Glomerular endothelial cell (primary cell): ENCODE measurements around the gene MGARP. TPM values are rescaled to one million over a fixed set of nuclear protein-coding genes. Genes with fewer than 3 reads are reported as not detected.
"Not testable (repeated sequence)": the region's sequence is repeated elsewhere in the genome, so short reads cannot be mapped to it uniquely, and the experiment has no call there.

Experiments used
- DNase-seq: peaks from one replicate; pipeline ENCODE4 v3.0.0-alpha.2; 2011; ENCODE audit warnings: low read depth, low spot score; ENCODE audit errors: extremely low read depth
- total RNA-seq: library from RNA; depleted of rRNA; stranded (reverse); fragments of >200 nt; gene quantifications from 2 replicates; pipeline ENCODE4 v1.2.3, GENCODE V29; 2015

Gene MGARP
- total RNA-seq, 1 donor from 2014 or later: 3.4 TPM

DNA sequence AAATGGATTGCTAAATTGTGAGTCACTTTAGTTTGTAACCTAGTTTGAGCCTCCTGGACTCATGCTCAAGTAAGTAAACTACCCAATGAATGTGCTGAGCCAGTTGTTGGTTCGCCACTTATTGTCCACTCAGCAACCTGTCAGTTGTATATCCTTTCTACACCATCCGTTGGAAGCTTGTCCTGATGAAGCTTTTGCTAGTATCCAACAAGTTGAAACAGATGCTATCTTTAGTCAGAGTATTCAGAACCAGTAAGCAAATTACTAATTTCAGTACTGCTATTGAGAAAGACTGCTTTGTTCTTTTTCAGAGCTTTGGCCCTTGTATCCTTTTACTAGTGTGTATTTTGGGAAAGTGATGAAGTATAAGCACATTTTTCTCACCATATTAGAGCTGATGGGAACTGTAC lies 17.0 kb upstream of the MGARP start:
- no peak for DNase-seq

DNA sequence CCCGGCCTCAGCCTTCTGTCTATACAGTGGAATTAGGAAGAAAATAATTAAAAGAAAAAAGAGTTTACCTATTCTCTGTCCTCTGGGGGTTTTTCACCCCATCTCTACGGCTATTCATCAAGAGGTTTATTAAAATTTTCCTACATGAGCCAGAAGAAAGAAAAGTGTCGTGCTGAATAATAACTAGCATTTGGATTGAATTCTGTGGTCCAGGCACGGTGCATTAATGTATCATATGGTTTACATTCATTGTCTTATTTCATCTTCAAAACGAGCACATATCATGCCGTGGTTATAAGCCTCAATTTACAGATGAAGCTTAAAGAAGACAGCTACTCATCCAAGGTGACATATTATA lies 15.9 kb upstream of the MGARP start:
- DNase-seq: no peak

DNA sequence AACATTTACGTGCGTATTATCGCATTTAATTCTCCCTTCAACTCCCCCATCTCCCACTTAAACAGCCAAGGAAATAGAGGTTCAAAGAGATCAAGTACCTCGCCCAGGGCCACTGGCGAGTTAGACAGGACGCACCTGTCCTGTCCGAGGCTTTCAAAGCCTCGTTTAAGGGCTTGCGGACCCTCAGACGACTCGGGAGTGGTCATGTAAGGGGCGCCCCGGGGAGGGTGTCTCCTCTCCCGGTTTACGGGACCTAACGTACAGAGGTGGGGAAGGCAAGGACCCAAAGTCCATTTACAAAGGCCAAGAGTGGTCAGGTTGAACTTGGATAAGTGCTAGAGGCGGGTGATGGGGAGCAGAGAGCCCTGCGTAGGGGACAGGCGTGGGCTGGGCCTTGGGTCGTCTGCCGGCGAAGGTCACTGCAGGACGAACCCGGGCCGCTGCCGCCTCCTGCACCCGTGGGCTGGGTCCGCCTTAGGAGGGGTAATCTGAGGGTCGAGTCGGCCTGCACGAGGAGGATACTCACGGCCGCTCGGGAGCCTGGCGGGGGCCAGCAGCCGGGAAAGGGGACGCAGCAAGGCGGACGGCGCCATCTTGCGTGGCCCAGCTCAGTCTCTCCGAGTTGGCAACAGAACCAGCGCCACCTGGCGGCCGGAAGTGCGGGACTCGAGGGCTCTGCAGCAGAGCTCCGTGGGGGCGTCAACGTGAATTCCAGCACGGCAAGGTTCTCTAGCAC lies 15.3 kb upstream of the MGARP start:
- DNase-seq: peak; percentile 68

DNA sequence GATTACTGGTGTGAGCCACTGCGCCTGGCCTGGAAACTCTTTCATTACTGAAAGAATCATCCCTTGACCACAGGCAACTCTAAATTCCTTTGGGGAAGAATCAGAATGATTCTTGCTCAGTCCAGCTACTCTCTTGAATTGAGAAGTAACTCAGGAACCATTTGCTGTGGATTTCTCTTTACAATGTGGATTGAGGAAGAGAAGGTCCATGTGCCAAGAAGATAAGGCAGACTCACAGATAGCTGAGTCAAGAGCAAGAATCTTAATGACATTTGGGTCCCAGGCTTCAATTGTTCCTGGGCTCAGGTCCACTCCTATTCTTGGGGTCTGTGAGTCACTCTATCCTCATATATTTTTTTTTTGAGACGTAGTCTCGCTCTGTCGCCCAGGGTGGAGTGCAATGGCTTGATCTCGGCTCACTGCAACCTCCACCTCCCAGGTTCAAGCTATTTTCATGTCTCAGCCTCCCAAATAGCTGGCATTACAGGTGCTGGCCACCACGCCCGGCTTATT lies 6.2 kb upstream of the MGARP start:
- DNase-seq: no peak

DNA sequence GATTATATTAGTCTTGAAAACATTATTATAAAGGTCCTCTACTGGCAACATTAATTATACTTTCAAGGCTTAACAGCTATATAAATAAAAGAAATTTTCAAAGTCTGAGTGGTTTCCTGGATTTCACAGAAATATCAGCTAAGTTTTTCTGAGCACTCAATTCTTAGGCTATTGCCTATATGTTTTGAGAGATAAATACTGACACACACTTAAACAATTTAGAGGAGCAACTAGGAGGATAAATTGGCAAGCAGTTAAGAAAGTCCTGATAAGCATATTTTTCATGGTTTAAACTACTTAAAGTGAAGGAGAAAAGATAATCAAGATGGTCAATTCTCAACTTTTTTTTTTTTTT lies 2.7 kb upstream of the MGARP start:
- DNase-seq: no peak

DNA sequence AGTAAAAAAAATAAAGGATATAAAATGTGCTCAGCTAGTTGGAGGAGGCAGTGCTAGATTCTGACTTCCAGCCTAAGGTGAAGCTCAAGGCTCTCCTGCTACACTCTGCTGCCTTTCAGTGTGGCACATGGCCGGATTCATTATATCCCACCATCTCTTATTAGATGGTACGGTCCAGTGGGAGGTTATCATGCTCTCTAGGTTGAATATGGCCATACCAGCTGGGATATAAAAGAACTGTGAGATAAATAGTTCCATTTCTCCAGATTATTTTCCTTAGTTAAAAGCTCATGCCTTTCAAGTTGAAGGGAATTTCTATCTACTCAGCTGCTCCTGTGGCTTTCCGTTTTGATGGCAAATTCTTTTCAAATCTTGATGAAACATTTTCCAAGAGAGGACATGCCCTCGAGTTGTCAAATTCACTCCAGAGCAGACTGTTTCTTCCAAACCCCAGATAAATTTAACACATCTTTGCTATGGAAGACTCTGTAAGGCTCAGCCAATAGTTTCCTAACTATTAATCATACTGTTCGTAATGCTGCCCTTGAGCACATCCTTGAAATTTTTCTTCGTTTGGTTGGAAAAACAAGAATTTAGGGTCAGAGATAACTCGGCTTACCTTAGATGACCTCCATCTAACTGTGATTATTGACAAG lies 2.2 kb upstream of the MGARP start:
- no peak for DNase-seq

DNA sequence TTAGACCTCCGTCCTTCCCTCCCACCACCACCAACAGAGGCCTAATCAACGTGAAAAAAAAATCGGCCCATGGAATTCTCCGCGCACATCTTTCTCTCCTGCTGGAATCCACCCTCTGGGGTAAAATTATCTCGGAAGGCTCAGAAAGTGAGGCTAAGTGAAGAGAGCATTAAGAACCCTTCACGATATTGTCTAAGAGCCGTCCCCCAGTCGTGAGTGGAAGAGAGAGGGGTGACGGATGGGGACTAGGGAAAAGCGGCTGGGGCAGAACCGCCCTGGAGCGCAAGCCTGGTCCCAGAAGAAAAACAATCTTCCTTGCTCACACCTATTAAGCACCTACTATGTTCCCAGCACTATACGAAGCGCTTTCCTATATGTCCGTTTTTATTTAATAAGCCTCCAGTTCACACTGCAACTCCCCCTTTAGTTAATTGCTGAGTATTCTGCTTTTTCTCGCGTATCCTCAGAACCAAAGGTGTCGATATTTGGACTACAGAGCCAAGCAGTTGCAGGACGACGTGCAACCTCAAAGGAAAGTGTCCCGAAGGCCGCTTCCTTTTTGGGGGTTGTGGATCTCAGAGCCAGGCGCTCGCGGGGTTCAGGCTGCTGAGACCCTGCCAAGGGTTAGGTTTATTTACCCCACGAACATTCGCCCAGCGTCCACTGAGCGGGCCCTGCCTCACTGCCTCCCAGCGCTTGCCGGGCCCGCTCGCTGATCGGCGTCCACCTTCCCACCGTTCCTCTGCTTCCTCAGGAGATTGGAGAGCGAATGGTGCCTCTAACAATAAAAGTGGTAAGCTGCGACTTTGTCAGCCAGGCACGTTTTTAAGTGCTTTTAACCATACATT lies 889 bp downstream of the MGARP start:
- no peak for DNase-seq

DNA sequence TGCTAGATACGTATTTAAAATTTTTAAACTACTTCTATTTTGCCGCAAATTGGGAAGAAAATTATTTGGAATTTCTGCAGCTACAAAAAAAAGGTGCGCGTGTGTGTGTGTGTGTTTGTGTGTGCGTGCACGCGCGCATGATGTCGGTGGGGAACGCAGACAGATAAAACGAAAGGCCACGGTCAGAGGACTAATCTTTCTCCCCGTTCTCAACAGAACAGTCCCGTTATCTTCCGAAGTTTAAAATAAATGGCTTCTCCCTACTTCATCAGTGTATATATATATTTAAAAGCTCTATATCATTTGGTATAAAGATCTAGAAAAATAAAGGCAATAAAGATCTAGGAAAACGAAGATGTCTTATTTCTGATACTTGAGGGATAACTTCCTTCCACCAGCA lies 1.5 kb downstream of the MGARP start:
- DNase-seq: no peak

DNA sequence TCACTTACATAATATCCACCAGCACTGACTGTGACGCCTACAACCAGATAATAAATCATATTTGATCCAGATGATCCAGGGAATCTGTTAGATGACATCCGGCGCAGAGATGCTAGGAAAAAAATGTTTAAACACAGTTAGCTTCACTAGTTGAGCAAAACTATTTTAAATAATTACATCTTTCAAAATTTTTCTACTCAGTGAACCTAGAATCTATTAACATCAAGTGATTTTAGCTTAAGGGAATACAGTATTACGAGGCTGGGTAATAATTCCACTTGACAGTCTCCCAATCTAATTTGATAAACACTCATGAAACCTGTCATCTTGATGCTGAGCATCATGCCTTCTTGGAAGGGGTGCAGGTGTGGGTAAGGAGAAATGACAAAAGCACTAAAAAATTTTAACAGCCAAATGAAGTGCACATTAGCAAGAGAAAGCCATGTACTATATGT lies 4.7 kb downstream of the MGARP start:
- DNase-seq: no peak

DNA sequence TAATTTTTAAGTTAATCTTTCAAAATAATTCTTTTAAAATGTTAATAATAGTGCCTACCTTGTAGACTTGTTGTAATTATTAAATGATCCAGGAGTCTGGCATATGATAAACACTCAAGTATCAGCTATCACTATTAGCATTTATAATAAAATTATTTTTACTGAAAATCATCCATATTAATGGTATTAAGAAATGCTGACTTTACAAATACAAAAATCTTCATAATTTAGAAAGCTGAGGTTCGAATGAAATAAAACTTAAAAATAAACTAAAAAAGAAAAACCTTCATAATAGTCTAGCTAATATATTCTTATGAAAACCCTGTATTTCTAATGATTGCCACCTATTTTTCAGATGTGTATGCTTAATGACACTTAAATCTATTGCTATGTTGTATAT lies 5.2 kb downstream of the MGARP start:
- DNase-seq: no peak

DNA sequence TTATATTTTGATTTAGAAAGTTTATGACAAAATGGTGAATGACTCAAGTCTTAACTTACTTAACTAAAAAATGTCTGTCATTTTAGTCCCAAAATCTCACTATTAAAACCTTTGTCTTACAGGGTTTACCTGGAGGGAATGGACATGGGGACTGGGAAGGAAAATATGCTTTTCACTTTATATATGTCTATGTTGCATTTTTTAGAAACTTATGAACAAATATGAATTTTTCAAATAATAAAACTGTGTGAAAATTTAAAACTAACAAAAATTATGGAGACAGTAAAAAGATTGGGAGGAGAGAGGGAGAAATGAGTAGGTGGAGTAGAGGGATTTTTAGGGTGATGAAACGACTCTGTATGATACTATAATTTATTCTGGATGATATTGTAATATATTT lies 6.2 kb downstream of the MGARP start:
- DNase-seq: no peak

DNA sequence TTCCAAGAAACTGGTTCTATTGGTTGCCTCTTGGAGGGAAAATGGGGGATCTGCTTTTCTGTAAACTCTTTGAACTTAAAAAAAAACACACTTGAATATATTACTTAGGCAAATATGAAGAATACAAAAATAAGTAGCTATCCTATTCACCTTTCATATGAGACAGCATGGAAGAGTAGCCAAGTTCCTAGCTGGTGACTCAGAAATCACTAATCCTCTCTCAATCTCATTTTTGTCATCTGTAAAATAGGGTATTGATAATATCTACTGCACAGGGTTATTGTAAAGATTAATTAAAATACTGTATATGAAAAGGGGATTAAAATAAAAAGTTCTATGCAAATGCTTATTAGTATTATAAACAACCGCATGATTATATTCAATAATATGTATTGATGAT lies 12.7 kb downstream of the MGARP start:
- DNase-seq: no peak

DNA sequence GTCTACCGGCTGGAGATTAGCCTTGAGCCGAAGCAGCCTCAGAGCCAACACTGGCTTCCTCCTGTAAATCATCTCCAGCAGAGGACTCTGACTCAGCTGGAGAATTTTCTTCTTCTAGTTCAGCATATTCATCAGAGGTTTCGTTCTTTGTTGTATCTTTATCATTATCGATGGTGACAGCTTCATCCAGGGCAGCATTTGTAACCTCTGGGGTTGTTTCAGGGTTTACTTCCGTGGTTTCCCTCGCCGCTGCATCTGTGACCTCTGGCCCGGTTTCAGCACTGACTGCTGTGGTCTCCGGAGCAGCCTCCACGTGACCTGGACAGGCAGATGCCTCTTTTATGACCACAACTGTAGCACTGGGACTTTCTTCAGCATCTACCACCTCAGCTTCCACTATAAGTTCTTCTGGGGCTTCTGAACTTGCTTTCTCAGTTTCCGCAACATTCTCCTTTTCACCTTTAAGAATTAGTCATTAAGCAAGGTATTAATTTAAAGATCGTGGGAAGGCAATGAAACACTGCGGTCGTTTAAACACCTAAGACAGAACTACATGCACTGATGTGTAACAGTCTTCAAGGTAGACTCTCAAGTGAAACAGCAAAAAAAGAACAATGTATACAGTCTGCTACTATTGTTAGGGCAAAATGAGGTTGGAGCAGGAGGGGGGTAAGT lies 13.3 kb downstream of the MGARP start:
- no peak for DNase-seq

DNA sequence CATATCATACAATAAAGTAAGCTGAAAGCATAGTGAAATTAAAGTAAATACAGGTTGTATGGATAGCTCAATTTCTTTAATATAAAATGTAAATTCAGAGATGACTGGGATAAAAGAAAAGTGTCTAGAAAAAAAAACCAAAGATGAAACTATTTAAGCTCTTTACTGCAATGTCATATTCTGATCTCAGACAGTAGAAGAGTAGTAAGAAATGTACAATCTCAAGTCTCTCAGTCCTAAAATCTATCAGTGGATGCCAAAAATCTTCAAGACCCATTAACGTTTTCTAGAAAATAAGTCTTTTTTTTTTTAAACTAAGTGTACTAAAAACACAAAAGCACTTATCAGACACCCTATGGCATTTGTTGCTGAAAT lies 13.8 kb downstream of the MGARP start:
- no peak for DNase-seq

DNA sequence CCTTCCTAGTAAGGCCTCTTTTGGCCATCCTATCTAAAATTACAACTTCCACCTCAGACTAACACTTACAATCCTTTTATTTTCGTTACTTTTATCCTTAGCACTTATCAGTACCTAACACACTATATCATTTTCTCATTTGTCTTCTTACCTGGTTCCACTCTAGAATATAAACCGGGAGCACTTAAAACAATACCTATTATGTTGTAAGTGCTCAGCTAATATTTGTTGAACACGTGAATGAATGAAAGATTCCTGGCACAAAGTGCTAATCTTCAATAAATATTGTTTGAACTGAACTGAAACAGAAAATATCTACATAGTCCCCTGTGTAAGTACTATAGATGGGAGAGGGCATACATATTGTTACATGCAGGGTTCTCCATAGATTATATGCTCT lies 14.4 kb downstream of the MGARP start:
- DNase-seq: no peak

DNA sequence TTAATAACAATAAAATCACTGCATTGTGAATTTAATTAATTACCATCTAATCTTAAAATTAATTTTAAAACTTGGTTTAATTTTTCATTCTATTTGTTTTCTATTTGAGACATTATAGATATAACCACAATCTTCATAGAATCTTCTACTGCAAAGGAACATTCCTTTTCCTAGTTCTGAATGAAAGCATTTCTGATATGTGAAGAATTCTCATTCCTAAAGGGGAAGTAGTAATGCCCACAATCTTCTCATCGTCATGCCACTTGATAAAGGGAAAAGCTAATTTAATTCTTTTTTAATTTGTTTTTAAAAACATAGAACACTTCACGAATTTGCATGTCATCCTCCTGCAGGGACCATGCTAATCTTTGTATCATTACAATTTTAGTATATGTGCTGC lies 23.7 kb downstream of the MGARP start:
- DNase-seq: no peak

DNA sequence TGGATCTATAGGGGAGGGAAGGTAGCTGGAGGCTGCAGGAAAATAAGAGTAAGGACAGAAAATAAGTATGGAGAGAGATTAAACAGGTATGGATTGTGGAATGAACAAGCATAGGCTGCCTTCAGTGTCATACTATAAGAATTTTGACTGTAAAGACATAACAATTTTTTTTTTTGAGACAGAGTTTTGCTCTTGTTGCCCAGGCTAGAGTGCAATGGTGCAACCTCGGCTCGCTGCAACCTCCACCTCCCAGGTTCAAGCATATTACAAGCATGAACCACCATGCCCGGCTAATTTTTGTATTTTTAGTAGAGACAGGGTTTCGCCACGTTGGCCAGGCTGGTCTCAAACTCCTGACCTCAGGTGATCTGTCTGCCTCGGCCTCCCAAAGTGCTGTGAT lies 24.4 kb downstream of the MGARP start:
- not testable (repeated sequence) for DNase-seq

DNA sequence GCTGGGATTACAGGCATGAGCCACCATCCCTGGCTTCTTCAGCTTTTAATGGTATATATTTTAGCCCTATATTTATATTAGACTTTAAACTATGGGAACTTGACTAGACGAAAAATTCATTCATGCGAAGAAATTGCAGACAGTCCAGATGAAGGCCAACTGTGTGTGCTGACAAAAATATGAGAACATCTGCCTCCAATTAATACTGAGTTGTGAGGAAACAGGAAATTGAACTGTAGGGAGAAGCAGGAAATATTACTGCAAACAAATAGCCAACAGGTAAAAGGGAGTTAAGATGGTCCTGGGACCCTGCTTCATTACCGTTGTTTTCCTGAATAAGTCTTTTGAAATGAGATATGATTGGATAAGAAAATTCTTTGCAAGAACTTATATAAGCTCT lies 26.3 kb downstream of the MGARP start:
- no peak for DNase-seq

DNA sequence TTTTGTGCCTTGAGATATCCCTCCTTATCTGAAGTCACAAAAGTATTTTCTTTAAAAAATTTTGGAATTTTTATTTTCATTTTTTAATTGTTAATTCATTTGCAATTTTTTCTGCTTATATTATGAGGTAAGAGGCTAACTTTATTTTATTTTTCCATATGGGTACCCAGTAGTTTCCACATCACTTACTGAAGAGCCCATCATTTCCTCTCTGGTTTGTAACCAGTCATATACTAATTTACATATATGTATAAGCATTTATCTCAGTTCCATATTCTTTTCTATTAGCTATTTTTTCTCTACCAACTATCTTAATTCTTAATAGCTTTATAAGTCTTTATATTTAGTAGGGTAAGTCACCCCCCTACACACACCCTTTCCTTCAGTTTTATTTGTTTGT lies 27.0 kb downstream of the MGARP start:
- DNase-seq: no peak

DNA sequence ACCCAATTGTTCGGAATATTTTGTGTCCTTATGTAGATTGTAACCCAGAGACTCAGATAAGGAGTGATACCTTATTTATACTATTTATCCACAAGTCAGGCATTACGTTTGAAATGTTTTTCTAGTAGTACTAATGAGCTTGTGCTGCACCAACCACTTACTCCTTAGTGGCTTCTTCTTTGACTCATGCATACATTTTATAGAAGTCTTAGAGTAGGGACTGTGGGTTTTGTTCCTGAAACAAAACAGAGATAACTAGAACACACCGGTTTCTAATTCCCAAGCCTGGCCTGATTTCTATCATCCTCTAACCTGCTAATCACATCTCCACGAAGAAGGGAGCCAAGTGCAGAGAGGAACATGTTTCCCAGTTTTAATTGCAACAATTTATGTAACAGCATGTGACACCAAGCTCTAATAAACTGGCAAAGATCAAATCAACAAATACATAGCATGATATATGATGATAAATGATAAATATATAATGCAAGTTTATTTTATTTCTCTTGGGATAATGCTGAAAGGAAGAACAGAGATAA lies 32.3 kb downstream of the MGARP start:
- DNase-seq: no peak

DNA sequence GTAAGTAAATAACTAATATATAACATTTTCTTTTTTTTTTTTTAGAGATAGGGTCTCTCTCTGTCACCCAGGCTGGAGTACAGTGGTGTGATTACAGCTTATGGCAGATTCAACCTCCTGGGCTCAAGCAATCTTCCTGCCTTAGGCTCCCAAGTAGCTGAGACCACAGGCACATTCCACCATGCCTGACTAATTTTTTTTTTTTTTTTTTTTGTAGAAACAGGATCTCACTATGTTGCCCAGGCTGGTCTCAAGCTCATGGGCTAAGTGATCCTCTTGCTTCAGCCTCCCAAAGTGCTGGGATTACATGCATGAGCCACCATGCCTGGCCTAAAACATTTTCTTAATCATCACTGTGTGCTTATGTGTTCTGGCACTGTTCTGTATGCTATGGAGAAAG lies 32.8 kb downstream of the MGARP start:
- DNase-seq: no peak
